ENCODE results near the gene MYO1B. TPM values are rescaled to one million over a fixed set of nuclear protein-coding genes. Genes with fewer than 3 reads are reported as not detected.

Gene MYO1B
- total RNA-seq, 2 donors from 2014 or later, result 75.0 to 78.2 TPM

DNA sequence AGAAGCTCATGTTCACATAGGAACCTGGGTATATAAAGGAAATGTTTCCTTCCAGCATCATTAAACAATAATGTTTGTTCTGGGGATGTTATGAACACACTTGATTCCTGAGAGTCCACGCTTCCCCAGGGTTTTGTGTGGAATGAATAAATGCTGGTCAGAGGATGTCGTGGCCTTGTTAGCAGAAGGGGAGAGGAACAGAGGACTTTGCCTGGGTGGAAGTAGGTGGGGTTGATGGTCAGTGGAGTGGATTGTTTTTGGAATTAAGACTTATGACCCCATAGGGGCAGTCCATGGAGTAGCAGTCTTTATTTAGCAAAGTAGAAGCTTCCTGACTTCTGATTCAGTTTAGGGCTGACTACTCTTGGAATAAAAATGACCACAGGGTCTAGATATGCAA is 139.6 kb downstream of the MYO1B start:
- Histone ChIP-seq H3K4me3 (no peak overlapping the region), H3K36me3 (no peaks in the 10 kb centered on the region), H3K4me1 (no peaks in the 10 kb centered on the region), H3K27me3 (no peaks in the 10 kb centered on the region), H3K9ac (ENCODE audit: low read depth in 2 of 2, low read length in 2 of 2) (no peak overlapping the region), H3K9me3 (no peaks in the 10 kb centered on the region), H3K27ac (no peak overlapping the region)
- TF ChIP-seq CTCF (IDR thresholded peaks at IDR 0.05), result no peak
- intact Hi-C loops (cut with DNase I), result no loop called here
- no peak for DNase-seq

- Histone ChIP-seq H3K9ac (ENCODE audit: low read depth in 2 of 2, low read length in 2 of 2) (no peak overlapping the region), H3K27ac (no peak overlapping the region), H3K27me3 (no peaks in the 10 kb centered on the region), H3K4me1 (no peaks in the 10 kb centered on the region), H3K36me3 (no peaks in the 10 kb centered on the region), H3K9me3 (no peaks in the 10 kb centered on the region), H3K4me3 (no peak overlapping the region)
- no peak for DNase-seq
- intact Hi-C loops (cut with DNase I), result no loop called here
- no peak for TF ChIP-seq CTCF (IDR thresholded peaks at IDR 0.05)
These were observed 140.4 kb downstream of the MYO1B start for GRCh38 chr2:191385416-191386160.

- no peak for DNase-seq
- Histone ChIP-seq H3K9ac (ENCODE audit: low read depth in 2 of 2, low read length in 2 of 2) (no peak overlapping the region), H3K4me3 (no peak overlapping the region), H3K9me3 (no peaks in the 10 kb centered on the region), H3K36me3 (no peaks in the 10 kb centered on the region), H3K27ac (no peak overlapping the region), H3K27me3 (no peaks in the 10 kb centered on the region), H3K4me1 (no peaks in the 10 kb centered on the region)
- intact Hi-C loops (cut with DNase I), result no loop called here
- no peak for TF ChIP-seq CTCF (IDR thresholded peaks at IDR 0.05)
These were observed 141.8 kb downstream of the MYO1B start for GRCh38 chr2:191386938-191387536.

DNA sequence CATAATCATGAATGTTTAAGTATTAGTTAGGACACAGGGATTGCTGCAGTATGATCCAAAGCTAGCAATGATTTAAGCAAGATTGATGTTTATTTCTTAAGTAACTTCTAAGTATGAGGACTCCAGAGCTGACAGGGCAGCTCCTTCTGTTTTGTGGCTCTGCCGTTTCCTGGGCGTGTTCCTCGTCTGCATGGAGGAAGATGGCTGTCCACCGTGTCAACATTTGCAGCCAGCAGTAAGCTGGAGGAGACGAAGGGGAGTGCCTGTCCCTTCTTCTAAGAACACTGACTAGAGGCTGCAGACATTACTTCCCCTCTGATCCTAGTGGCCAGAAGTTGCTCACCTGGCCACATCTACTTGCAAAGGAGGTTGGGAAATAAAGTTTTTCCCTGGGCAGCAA is 144.1 kb downstream of the MYO1B start:
- H3K4me1 ChIP-seq, result no peaks in the 10 kb centered on the region
- H3K27me3 ChIP-seq, result no peaks in the 10 kb centered on the region
- no peak for TF ChIP-seq CTCF (IDR thresholded peaks at IDR 0.05)
- no peak overlapping the region for H3K27ac ChIP-seq
- DNase-seq, result no peak
- H3K9ac ChIP-seq (ENCODE audit: low read depth in 2 of 2, low read length in 2 of 2), result no peak overlapping the region
- intact Hi-C loops (cut with DNase I), result no loop called here
- no peak overlapping the region for H3K4me3 ChIP-seq
- H3K36me3 ChIP-seq, result no peaks in the 10 kb centered on the region
- H3K9me3 ChIP-seq, result no peaks in the 10 kb centered on the region

DNA sequence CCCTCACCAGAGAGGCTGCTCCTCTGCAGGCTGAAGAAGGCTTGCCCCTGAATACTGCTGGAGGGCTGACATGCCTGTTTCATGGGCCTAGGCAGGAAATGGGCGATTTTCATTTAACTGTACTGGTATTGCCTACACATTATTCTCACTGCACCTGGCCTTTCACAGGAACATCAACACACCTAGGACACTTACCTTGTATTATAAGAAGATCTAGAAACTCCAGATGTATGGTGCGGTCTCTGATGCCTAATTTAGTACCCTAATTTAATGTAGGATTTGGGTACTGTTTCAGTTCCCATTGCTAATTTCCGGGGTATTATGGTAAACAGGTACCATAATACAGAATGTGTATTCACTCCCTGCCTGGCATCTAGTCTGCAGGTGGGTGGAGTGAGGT is 146.0 kb downstream of the MYO1B start:
- no peak for DNase-seq
- no peak for TF ChIP-seq CTCF (IDR thresholded peaks at IDR 0.05)
- intact Hi-C loops (cut with DNase I), result no loop called here

More for the DNA sequence above, 146.0 kb downstream of the MYO1B start:
- Histone ChIP-seq H3K4me1 (no peaks in the 10 kb centered on the region), H3K36me3 (no peaks in the 10 kb centered on the region), H3K9me3 (no peaks in the 10 kb centered on the region), H3K9ac (ENCODE audit: low read depth in 2 of 2, low read length in 2 of 2) (no peak overlapping the region), H3K4me3 (no peak overlapping the region), H3K27ac (no peak overlapping the region), H3K27me3 (no peaks in the 10 kb centered on the region)
